ENCODE measurements around the gene UTF1.
A peak's percentile ranks its signal among the peaks of the same experiment; 100 is the strongest.

UTF1 gene

GRCh38 chr10:133279326-133280226 is 49.6 kb downstream of the UTF1 start:
- Histone ChIP-seq H3K4me3 (ENCODE audit: low read depth in 1 of 2, low read length in 1 of 2) (peak overlapping the region; percentile 96 to 100), H3K36me3 (peaks cover 45% of the 10 kb centered on the region), H3K4me1 (ENCODE audit: control insufficient read depth in 1 of 2, insufficient read depth in 1 of 2, low read depth in 1 of 2, low read length in 1 of 2) (peaks cover 43 to 51% of the 10 kb centered on the region in 2 experiments), H3K27ac (peak overlapping the region; percentile 100), H3K27me3 (no peaks in the 10 kb centered on the region), H3K9me3 (no peaks in the 10 kb centered on the region)
- TF ChIP-seq CTCF (IDR thresholded peaks at IDR 0.05), result no peak

GRCh38 chr10:133280391-133281059 is 50.5 kb downstream of the UTF1 start:
- no peaks in the 10 kb centered on the region for H3K9me3 ChIP-seq
- H3K27ac ChIP-seq, result peak overlapping the region; percentile 100
- H3K27me3 ChIP-seq, result no peaks in the 10 kb centered on the region
- peaks cover 46% of the 10 kb centered on the region for H3K36me3 ChIP-seq
- peak overlapping the region; percentile 96 to 100 for H3K4me3 ChIP-seq (ENCODE audit: low read depth in 1 of 2, low read length in 1 of 2)
- peaks cover 43 to 49% of the 10 kb centered on the region in 2 experiments for H3K4me1 ChIP-seq (ENCODE audit: control insufficient read depth in 1 of 2, insufficient read depth in 1 of 2, low read depth in 1 of 2, low read length in 1 of 2)
- TF ChIP-seq CTCF (IDR thresholded peaks at IDR 0.05), result no peak

- Histone ChIP-seq H3K4me3 (ENCODE audit: low read depth in 1 of 2, low read length in 1 of 2) (no peak overlapping the region), H3K36me3 (peaks cover 51% of the 10 kb centered on the region), H3K27ac (peak overlapping the region; percentile 100), H3K9me3 (no peaks in the 10 kb centered on the region), H3K27me3 (no peaks in the 10 kb centered on the region), H3K4me1 (ENCODE audit: control insufficient read depth in 1 of 2, insufficient read depth in 1 of 2, low read depth in 1 of 2, low read length in 1 of 2) (peaks cover 43 to 47% of the 10 kb centered on the region in 2 experiments)
- TF ChIP-seq CTCF (IDR thresholded peaks at IDR 0.05), result no peak
These were observed 51.1 kb downstream of the UTF1 start for GRCh38 chr10:133281084-133281483.

All from neutrophil (primary cell).